Left forelimb (tissue), 1 donor: ENCODE data around the gene LRRC18.

Experiments used
- DNase-seq: peaks from one replicate; pipeline ENCODE4 v3.0.0-alpha.2; 2018; ENCODE audit warnings: low spot score

Gene LRRC18

DNA sequence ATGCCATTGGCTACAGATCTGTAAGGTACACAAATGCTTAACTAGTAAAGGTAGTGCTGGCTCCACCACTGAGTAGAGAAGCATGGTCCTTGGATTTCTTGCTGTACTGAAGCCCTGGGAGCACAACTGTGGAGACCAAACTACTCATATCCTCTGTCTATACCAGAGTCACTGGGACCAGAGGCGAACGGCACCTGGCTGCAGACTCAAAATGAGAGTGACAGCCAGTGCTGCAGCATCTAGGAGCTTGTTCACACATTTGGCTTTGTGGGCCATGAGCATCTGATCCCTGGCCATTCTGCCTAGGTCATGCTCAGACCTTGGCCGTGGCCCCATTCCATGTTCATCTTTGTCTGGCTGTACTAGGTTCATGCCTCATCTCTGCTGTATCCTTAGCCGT, 31.9 kb downstream of the LRRC18 start:
- no peak for DNase-seq

DNA sequence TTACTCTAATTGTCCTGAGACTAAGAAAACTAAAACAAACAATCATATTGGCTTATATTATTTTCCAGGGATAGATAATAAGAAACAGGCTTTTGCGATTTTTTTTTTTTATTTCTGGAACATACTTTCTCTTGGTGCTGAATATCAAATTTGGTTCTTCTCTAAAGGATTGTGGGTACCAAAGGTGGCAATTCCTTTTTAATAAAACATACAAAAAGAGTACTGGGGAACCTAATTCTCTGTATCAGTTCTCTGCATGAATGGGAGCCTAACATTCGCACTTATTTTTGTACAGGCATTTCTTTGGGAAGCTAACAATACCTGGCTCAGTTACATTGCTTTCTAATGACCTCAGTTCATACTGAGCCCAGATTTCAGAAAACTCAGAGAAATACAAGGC, 32.8 kb downstream of the LRRC18 start:
- DNase-seq, result no peak

DNA sequence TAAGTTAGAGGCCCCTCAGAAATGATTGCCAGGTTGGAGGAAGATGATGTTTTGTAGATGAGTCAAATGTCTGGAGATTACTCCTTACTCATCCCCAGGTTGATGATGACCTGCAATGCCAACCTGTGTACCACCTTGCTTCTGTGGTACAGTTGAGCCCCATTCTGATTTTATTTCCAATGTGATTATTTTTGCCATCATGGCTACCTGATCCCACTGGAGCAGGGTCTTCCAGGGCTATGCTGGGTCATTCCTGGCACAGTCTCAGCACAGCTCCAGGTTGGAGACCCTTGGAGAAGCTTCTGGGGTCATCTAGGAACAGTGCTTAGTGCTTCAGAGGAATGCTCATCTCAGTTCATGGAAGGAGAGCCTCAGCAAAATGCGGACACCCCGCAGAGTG, 34.3 kb downstream of the LRRC18 start:
- DNase-seq, result no peak

DNA sequence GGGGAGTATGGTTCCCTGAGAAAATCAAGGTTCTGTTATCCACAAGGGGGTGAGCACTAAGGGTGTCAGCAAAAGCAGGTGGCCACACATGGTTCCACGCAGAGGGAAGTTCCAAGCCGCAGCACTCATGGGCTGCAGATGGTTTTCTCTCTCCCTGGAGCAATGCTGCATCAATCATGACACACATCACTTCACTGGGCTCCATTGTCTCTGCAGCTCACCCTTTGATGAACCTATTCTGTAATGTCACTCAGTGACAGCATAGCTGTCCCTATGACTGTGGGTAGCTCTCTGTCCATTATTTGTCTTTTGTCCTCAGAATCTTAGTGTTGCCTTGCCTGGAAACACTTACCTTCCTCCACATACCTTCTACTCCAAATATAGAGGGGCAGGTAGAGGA, 34.8 kb downstream of the LRRC18 start:
- DNase-seq, result no peak

DNA sequence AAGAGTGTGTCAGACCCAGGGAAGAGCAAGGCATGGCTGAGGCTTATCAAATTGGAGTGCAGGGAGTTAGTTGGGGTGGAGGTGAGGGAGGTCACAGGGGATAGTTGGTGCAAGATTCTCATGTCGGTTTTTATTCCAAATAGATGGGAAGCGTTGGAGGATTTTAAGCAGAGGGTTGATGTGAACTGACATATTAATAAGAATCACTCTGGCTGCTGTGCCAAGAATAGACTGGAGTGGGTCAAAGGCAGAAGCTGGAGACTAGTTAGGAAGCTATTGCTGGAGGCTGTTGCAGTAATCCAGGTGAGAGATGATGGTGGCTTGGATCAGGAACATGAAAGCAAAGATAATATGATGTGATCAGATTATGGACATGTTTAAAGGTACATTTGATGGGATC, 36.5 kb downstream of the LRRC18 start:
- no peak for DNase-seq

DNA sequence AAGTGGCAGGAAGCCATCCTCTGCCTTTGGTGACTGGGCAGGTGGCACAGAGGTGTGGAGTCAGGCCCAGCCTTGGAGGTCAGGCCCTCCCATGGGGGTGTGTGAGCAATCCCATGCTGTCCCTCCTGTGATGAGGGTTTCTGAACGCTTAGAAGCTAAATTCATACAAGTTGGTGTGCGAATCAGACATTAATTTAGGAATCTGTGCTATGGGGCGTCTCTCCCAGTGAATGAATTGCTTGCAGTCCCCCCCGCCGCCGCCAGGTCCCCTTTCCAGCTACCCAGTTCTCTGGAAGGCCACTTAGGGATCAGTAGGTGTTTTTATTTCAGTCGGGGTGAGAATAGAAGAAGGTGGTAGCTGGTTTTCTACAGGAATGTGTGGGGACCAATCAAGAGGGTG, 37.5 kb downstream of the LRRC18 start:
- no peak for DNase-seq

DNA sequence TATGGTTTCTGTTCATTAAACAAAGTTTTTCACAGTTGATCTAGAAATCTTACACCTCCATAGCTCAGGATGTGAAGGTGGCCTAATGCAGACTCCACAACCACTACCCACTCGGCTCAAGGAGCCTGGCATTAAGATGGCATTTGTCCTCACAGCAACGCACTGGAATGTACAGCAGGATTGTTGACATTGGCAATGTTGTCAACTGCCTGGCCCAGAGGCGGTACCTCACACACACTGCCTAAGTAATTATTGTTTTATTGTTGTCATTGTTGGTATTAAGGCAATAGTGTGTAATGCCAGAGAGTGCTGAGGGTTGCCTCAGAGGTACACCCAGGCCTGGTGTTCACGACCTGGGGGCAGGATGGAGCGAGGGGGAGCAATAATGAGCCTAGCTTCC, 38.3 kb downstream of the LRRC18 start:
- DNase-seq, result no peak

DNA sequence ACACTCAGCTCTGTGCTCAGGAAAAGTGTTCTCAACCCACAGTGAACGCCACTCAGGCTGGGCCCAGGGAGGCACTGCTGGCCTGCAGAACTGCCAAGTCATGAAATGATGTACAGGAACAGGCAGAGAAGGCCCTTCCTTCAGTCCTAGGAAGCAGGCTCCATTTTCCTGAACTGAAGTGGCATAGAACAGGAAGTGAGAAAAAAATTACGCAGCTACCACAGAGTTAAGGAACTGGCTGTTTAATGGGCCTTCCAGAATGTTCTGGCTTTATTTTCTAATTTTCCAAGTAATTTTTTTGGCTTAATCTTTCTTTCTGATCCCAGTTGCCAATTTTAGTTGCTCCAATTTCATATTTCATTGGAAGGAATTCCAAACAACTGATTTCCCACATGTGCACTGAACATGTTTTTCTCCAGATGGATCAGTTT, 39.3 kb downstream of the LRRC18 start:
- no peak for DNase-seq

DNA sequence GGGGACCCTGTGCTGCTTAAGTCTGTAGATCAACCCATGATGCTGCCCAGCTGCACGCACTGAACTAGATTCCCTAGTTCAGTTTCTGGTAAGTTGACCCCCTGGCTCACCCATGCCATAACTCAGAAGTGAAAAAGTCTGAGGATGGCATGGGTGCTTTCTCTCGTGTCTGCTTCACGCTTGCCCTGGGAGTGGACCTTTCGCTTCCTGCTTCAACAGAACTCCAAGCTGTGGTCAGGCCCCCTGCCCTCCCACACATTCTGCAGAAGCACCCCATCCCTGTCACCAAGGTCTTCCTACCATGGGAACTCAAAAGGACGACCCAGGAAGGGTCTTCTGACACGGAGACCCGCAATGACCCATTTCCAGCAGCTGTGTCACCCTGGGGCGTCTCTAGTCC, 39.9 kb downstream of the LRRC18 start:
- no peak for DNase-seq

DNA sequence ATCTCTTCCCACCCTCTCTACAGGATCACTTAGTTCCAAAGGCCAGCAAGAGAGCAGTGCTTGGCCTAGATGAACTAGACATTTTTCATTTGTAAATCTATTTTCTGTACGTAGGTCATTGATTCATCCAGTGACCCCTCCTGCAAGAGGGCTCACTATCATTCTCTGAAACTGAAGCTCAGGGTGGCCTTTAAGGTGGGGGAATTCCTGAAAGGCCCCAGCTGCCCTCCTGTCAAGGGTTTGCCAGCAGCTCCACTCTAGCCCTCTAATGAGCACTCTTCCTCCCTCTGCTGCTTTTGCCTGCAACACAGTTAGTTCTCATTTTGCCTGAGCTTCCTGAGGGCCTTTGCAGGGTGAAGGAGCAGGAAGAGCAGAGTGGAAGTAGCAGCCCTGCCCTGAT, 41.2 kb downstream of the LRRC18 start:
- DNase-seq, result no peak

DNA sequence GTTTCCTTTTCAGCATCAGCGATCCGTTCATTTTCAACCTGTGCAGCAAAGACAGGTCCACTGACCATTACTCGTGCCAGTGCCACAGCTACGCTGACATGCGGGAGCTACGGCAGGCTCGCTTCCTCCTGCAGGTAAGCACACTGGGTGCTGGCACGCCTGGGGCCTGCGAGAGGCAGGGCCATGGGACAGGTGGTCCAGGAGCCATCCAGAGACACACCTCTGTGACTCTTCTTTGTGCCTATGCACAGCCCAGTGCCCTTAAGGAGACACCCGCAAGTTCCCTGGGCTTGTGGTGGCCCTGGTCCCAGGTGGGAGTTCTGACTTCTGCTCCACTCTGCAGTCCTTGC, 42.2 kb downstream of the LRRC18 start:
- no peak for DNase-seq

DNA sequence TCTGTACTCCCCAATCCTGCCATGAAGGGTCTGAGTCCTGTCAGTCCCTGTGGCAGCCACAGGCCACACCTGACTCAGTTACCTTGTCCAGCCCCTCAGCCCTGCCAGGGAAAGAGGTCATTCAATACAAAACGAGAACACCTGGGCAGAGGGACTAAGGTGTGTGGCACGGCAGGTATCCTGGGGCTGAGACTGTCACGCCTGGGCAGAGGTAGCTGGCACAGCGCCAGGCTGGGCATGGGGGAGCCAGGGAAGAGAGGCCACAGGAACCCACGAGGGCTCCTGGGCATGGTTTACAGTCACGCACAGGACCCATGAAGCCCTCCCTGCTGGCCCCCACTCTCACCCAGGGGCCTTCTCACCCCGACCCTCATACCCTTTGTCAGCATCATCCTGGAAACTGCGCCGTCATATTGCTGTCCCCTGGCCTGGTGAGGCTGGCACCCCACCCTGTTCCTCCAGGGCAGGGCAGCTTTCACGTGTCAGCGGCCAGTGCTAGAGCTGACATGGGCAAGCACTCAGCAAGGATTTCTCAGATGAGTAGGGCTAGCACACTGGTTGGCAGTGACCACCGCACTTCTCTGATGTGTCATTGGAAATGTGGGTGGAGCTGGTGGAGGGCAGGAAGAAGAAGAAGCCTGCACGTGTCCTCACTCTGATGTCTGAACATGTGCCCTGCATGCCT, 42.7 kb downstream of the LRRC18 start:
- no peak for DNase-seq

DNA sequence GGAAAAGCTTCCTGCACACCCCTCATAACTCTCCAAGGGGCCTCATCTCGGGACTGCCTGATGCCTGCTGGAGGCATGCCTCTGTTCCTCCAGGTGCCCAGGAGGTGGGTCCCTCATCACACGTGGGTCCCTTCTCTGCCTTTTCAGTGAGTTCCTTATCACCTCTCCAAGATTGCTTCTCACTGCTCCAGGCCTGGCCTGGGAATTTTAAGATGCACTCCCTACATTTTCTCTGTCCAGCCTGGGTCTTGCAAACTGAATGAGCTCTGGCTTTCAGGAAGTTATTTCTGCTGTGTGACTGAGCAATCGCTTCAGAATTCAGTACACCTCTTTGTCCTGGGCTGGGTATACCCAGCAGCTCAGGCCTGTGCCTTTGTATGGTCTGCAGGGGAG, 43.8 kb downstream of the LRRC18 start:
- no peak for DNase-seq

DNA sequence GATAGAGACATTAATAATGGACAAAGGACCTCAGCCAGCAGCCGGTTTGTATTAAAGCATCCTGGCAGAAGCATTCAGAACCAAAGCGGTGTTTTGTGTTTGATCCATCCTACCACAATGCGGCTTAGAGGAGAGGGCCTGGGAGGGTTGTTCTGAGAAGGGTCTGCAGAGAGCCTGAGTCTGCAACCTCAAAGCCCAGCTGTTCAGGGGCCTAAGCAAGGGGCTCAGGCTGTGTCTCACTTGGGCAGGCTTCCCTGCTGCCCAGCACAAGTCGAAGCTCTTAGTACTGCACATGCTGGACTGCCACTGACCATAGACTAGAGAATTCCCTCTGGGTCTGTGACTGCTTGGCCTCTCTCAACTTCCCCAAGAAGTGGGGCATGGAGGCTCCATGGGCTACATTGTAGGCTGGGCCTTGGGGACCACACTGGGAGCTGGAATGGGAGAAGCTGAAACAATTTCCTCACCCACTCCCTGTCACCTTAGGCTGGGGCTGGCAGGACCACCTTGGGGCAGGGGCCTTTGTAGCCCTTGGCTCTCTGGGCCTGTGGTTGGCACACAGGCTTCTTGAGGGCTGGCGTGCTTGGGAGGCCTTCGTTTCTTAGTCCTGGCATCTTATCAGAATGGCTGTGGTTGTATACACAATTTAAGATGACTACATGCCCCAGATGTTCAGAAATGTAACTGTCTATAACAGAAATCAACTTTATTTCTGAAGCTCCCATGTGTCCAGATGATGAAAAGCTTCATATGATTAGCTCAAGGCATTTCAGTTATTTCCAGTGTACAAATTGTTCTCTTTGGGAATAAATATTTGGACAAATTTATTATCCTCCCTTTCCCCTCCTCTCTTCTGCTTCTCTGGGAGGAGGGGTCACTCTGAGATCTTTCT, 44.5 kb downstream of the LRRC18 start:
- DNase-seq, result no peak

DNA sequence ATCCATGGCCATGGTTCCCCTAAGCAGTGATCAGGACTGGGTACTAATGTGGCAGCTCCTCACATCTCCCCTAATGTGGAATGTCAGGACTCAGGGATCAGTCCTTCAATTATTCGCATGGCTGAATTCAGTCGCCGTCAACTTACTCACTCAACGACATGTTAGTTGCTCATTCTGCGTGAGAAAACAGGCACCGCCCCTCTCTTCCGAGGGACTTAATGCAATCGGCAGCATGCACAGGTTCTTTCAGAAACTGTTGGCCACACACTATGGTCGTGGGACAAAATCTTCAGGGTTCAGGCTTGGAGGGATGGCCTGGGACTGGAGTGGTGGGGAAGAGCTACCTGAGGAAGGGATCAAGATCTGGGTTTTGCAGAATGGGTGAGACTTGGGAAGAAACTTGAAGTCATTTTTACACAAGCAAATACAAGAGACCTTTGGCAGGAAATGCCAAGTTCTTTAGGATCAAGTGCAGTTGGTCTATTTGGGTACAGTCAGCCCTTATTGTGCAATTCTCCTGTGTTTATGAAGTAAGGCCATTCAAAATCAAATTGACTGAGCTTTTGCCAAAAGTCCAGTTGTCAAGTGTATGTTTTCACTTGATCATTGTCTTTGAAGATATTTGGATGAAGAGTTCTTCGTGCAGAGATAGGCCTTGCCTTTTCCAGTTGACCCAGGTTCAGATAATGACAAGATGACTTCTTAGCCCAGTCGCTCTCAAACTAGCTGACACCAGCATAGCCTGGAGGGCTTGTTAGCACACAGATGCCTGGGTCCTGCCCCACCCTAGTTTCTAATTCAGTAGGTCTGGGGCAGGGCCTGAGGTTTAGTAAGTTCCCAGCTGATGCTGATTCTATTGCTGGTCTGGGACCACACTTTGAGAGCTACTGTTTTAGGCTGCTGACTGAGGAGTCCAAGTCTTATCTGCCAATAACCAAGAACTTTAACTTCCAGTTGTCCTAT, 48.5 kb downstream of the LRRC18 start:
- DNase-seq, result no peak

DNA sequence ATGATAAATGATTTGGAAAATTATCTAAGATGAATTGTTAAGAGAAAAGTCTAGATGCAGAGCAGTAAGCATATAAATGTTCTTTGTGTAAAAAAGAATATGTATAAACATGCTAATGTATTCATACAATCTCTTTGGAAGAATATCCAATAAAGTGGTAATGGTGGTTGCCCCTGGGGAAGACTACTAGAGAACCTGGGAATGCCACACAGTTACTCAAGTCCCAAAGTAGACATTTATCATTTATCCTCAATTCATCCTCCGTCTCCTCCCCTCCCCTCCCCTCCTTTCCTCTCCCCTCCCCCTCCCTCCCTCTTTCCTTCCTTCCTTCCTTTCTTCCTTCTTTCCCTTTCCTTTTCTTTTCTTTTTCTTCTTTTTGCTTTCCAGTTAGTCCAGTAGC, 51.7 kb downstream of the LRRC18 start:
- no peak for DNase-seq

DNA sequence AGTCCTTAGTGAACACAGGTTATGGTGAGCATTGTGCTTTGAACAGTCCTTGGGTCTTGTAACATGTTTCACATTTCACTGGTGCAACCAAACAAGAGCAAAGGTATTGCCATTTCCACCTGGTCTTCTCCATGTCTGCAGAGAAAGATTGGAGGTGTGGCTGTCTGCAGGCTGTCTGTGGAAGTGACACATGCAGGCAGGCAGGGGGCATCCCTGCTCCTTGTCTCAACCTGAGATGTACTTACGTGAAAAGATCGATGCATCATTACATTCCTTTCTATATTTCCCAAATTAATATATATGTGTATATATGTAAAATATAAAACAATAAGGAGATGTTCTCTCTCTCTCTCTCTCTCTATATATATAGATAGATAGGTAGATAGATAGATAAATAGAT, 54.3 kb downstream of the LRRC18 start:
- no peak for DNase-seq

DNA sequence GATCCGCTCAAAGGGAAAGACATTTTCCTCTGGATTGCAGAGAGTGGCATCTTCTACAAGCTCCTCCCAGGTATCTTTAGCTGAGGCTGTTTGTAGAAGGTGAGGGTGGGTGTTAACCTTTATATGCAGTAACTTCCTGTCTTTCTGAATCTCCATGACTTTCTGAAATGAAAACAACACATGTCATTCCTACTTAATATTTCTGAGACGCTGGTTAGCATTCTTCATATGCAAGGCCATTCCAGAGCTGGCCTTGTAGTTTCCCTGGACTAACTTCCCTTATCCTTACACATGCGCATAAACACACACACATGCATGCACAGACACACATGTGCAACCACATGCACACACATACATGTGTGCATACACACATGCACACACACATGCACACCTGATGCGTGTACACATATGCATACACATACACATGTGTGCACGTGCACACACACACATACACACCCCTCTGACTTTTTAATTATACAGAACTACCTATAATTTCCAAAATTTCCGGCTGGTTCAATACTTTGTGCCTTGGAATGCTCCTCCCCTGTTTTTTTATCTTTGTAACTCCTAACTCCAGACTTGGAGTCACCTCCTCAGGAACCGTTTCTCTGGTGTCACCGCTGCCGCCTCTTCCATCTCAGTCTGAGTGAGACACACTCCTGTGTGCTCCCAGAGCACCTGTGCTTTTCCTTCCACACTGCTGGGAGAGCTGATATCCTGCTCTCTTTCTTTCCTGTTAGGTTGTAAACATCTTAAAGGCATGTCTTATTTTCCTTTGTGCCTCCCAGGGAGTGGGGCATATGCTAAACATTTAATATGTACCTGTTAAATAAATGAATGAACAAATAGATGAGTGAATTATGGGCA, 55.2 kb downstream of the LRRC18 start:
- no peak for DNase-seq

DNA sequence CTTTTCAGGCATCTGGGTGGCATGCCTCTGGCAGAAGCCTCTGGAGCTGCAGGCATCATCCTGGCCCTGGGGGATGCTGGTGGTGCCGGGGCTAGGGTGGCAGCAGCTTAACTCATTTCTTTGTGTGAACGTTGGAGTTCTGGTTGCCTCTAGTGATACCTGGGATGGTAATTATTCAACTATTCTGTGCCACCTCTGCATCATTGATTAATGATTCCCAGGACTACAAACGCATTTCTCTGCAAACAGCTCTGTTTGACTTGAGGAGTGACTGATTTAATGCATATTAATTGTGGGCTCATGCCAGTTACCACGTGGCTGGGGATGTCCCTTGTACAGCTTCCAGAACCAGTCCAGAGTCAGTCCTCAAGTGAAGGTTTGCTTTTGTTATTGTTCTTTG, 55.9 kb downstream of the LRRC18 start:
- DNase-seq, result no peak

DNA sequence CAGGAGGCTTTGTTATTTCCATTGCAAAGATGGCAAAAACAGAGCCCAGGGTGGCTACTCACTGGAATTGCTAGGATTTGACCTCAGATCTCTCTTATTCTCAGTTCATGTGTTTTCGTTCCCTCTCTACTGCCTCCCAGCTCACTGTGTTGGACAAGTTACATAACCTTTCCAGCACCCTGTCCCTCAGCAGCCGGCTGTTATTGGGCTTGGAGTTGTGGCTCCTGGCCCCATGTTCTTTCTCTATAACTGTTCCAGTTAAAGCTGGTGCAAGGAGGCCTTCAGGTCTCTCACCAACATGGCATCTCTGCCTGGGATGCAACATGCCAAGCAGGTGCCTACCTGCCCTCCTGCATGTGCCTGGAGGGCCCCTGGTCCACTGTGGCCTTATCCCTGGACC, 56.8 kb downstream of the LRRC18 start:
- no peak for DNase-seq

DNA sequence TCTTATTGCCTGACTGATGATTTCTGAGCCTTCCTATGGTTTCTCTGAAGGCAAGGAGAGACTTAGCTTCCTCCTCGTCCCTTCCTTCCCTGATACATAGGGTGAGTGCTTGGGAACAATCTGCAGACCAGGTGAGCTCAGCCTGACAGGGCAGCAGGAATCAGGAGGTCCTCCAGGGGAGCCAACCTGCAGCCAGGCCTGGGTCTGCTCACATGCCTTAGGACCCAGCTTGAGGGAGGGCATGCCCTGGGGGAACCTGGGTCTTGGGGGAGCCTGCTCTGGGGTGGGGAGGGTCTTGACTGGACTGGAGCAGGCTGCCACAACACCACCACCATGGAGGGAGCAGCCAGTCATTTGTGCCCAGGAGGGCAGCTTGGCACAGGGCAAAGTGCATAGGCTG, 57.7 kb downstream of the LRRC18 start:
- no peak for DNase-seq
